GM18858 (cell line): Measurements from ENCODE around the gene TAS2R60.
"Not testable (repeated sequence)": the region's sequence is repeated elsewhere in the genome, so short reads cannot be mapped to it uniquely, and the experiment has no call there.

Experiments
- ATAC-seq: cut with Tn5 transposase; IDR thresholded peaks from one replicate; pipeline ENCODE4 v1.9.1; 2021; ENCODE audit not compliant: unreplicated experiment

The TAS2R60 gene

GRCh38 chr7:143443153-143443552 is at the start of gene TAS2R60:
Gene TAS2R60, plus strand, starts transcription at chr7:143443453. Its CDS starts 0 bp downstream, at chr7:143443453.
- ATAC-seq: no peak

GRCh38 chr7:143394068-143394467 is 49.2 kb upstream of the TAS2R60 start:
- no peak for ATAC-seq

DNA sequence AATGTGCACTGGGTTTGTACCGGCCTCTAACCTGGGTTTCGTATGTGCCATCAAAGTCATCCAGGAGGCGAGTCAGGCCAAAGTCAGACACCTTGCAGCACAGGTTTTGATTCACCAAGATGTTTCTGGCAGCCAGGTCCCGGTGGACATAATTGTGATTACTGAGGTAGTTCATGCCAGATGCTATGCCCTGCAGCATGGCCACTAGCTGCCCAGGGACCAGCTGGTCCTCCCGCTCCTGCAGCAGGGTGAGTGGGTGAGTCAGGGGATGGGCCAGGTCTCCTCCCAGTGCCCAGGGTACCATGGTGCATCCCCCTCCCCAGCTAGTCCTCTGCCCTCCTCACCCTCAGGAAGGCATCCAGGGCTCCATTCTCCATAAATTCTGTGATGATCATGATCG is 48.5 kb upstream of the TAS2R60 start:
- no peak for ATAC-seq

- no peak for ATAC-seq
Measured at GRCh38 chr7:143395187-143396149, 47.8 kb upstream of the TAS2R60 start.

- no peak for ATAC-seq
Measured at GRCh38 chr7:143396182-143396581, 47.1 kb upstream of the TAS2R60 start.

- ATAC-seq: no peak
Measured at GRCh38 chr7:143396625-143397556, 46.4 kb upstream of the TAS2R60 start.

- no peak for ATAC-seq
Measured at GRCh38 chr7:143397710-143398530, 45.3 kb upstream of the TAS2R60 start.

DNA sequence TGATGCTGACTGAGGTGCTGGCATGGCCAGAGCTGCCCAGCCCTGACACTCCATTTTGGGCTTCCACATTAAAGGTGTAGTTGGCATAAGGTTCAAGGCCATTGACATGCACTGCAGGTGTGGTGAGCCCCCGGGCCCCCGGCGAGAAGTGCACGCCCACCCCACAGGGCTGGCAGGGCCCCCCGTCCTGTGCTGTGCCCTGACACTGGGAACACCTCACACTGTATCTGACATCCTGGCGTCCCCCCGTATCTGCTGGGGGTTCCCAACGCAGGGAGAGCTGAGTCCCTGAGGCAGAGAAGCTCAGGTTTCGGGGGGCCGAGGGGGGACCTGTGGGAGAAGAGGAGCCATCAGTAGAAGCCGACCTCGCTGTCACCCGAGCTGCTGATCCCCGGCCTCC is 44.6 kb upstream of the TAS2R60 start:
- ATAC-seq: no peak

DNA sequence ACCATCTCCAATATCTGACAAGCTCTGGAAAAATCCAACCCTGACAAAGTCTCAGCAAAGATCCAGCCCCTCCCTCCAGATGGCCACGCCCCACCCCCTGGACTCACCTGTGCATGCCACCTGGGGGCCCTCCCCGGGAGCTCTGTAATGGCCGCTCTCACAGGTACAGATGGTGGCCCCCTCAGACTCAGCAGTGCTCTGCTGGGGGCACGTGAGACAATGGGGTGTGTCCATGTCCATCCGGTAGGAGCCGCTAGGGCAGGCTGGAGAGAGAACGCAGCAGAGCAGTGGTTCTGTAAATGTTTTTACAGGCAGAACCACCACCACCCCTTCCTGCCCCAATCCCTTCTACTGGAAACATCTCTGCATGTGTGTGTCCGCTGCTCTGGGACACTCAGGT is 44.1 kb upstream of the TAS2R60 start:
- ATAC-seq: no peak

- ATAC-seq: no peak
Measured at GRCh38 chr7:143399642-143400041, 43.6 kb upstream of the TAS2R60 start.

GRCh38 chr7:143401265-143401664 is 42.0 kb upstream of the TAS2R60 start:
- ATAC-seq: no peak

DNA sequence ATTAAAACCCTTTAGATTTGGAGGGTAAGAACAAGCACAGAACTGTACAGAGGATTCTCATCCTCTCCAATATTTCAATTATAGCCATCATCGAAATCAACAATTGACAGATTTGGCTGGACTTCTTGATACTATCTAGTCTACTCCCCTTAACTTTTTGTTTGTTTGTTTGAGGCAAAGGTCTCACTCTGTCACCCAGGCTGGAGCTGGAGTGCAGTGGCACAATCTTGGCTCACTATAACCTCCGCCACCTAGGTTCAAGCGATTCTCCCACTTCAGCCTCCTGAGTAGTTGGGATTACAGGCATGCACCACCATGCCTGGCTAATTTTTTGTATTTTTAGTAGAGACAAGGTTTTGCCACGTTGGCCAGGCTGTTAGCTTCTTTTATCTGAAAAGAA is 41.0 kb upstream of the TAS2R60 start:
- ATAC-seq: not testable (repeated sequence)

GRCh38 chr7:143405173-143406001 is 37.9 kb upstream of the TAS2R60 start:
- no peak for ATAC-seq

DNA sequence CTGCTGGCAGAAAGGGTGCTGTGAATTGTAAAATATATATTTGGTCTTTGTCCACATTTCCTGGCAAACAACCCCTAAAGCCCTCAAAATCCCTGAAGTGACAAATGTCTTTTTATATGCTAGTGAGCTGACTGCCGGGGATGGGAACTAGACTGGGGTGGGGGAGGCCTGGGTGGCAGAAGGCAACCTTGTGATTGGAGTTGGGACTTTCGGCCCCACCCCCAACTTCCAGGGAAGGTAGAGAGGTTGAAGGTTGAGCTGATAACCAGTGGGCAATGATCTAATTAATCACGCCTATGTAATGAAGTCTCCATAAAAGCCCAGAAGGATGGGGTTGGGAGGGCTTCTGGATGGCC is 37.3 kb upstream of the TAS2R60 start:
- ATAC-seq: no peak

- no peak for ATAC-seq
Measured at GRCh38 chr7:143407287-143408251, 35.7 kb upstream of the TAS2R60 start.

DNA sequence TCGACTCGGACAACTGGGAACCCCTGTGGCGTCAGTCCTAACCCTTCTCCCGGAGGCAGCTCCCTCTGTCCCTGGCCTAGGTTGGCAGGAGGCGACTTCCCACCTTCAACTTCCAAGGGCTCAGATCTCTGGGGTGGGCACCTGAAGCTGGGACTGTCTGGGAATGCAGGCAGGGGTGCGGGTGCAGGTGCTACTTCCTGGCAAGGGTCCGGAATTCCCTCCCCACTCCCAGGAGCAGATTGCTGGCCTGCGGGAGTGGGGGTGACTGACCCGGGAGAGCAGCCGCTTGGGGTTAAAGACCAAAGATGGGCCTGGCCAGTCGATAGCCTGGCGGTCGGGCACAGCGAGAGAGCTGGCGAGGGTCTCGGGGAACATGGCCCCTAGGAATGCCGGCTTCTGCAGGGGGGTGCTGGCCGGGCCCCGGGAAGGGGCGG is 35.0 kb upstream of the TAS2R60 start:
- ATAC-seq: no peak

DNA sequence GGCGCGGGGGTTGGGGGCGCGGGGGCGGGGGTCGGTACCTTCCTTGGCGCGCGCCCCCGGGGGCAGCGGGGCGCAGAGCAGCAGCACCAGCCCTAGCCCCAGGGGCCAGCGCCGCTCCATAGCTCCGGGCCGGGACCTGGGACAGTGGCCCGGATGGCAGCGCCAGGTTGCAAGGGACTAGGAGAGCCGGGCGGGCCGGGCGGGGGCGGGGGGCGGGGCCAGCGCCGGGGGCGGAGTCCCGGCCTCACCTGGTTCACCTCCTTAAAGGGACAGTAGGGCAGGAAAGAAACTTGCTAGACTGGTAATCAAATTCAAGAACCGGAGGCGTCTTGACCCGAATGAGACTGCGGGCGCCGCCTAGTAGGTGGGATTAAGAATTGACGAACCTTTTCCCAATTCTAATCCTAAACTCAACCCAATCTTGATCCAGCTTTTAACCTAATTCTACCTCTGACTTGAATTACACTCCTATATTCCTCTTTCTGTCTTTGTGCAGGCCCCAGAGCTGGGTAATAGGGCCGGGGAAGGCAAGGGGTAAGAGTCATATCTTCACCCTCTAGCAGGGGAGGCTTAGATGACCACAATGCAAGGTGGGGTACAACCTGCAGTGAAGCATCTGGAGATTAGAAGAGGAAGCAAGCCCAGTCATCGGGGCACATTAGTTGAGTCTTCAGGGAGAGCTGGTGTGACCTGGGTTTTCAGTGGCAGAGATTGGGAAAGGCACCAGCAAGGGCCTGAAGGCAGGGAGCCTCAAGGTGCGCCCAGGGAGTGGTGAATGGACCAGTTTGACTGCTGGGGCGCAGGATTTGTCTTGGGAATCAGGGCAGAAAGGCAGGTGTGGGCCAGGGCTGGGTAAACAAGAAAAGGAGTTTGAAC is 34.3 kb upstream of the TAS2R60 start, which contains the start of gene EPHA1:
TSS of gene EPHA1 (minus strand) at position 171 of the 876 bp plus-strand sequence. CDS start at position 120, 51 bp downstream.
- no peak for ATAC-seq
